Measurements from ENCODE around the gene TBCCD1. TPM values are rescaled to one million over a fixed set of nuclear protein-coding genes. Genes with fewer than 3 reads are reported as not detected.

TBCCD1 gene
- 12.6 and 13.2 TPM in 2 replicates for total RNA-seq (2014; rRNA removed)
- polyA plus RNA-seq (2012) = 5.4 TPM

GRCh38 chr3:186567072-186567921 is at the start of gene TBCCD1:
Gene TBCCD1 (minus strand): TSS chr3:186567339. CDS start chr3:186564329, 3,010 bp downstream.
- peak; percentile 84 for DNase-seq (ENCODE audit: low read depth)

GRCh38 chr3:186616299-186616617 is 49.1 kb upstream of the TBCCD1 start:
- no peak for DNase-seq (ENCODE audit: low read depth)

- peak; percentile 53 for DNase-seq (ENCODE audit: low read depth)
These were observed 47.7 kb upstream of the TBCCD1 start for GRCh38 chr3:186614597-186615483.

GRCh38 chr3:186614266-186614596 is 47.1 kb upstream of the TBCCD1 start:
- DNase-seq (ENCODE audit: low read depth) = no peak

- DNase-seq (ENCODE audit: low read depth) = no peak
These were observed 46.6 kb upstream of the TBCCD1 start for GRCh38 chr3:186613637-186614265.

GRCh38 chr3:186612721-186613636 is 45.8 kb upstream of the TBCCD1 start, which contains the start of gene AHSG:
Gene AHSG (plus strand): TSS chr3:186613060. CDS start chr3:186613142, 82 bp downstream.
- DNase-seq (ENCODE audit: low read depth) = no peak

- DNase-seq (ENCODE audit: low read depth) = no peak
These were observed 44.9 kb upstream of the TBCCD1 start for GRCh38 chr3:186612065-186612464.

GRCh38 chr3:186609247-186609868 is 42.2 kb upstream of the TBCCD1 start:
- DNase-seq (ENCODE audit: low read depth) = peak; percentile 27

GRCh38 chr3:186608624-186609215 is 41.6 kb upstream of the TBCCD1 start:
- DNase-seq (ENCODE audit: low read depth) = no peak

- DNase-seq (ENCODE audit: low read depth) = no peak
These were observed 38.7 kb upstream of the TBCCD1 start for GRCh38 chr3:186605561-186606545.

GRCh38 chr3:186605078-186605477 is 37.9 kb upstream of the TBCCD1 start:
- DNase-seq (ENCODE audit: low read depth) = no peak

GRCh38 chr3:186603159-186603558 is 36.0 kb upstream of the TBCCD1 start:
- no peak for DNase-seq (ENCODE audit: low read depth)

GRCh38 chr3:186600896-186601295 is 33.8 kb upstream of the TBCCD1 start:
- DNase-seq (ENCODE audit: low read depth) = no peak

- no peak for DNase-seq (ENCODE audit: low read depth)
These were observed 32.6 kb upstream of the TBCCD1 start for GRCh38 chr3:186599785-186600166.

GRCh38 chr3:186599142-186599784 is 32.1 kb upstream of the TBCCD1 start:
- DNase-seq (ENCODE audit: low read depth) = no peak

- no peak for DNase-seq (ENCODE audit: low read depth)
These were observed 31.6 kb upstream of the TBCCD1 start for GRCh38 chr3:186598794-186599141.

GRCh38 chr3:186598108-186598784 is 31.1 kb upstream of the TBCCD1 start:
- no peak for DNase-seq (ENCODE audit: low read depth)
